HG03045 (cell line): ENCODE measurements around the gene TEX51.

Source experiments
- ATAC-seq: cut with Tn5 transposase; IDR thresholded peaks from one replicate; pipeline ENCODE4 v1.9.1; 2021; ENCODE audit warnings: mild to moderate bottlenecking, moderate library complexity; ENCODE audit not compliant: unreplicated experiment

The TEX51 gene

DNA sequence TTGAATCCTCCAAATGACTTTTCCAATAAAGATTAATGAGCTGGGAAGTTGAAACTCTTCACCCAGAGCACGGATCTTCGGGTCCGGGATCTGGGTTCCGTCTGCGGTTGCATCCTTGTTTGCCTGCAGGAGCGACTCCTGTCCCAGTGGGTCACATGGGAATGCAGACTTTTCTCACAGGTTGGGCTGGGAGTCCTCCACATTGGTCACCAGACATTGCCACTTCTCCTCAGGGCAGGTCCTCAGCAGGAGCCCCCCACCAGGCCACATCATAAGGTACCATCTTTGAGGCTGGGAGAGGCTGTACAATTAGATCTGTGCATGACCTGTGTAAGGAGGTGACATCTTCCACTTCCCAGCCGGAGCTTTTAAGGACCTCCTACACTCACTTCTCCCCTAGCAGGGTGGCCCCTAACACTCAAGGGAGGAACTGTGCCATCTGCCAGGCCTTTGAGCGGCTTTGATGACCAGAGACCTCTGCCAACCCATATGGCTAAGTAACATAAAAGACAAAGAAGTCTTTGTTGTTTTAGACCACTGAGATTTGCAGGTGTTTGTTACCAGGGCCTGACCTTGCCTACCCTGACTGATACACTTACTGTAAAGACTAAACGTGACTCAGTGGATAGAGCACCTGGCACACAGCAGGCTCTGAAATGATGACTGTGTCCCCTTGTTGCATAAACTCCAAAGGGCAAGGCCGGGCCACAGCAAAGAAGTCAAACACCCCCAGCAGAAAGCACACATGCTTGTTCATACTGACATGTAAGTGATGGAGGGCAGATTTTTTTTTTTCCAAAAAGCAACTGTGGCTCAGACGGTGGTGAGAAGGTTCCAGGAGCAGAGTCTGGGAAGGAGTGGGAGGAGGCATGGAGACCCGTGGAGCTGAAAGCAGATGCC is 7.9 kb upstream of the TEX51 start:
- no peak for ATAC-seq

DNA sequence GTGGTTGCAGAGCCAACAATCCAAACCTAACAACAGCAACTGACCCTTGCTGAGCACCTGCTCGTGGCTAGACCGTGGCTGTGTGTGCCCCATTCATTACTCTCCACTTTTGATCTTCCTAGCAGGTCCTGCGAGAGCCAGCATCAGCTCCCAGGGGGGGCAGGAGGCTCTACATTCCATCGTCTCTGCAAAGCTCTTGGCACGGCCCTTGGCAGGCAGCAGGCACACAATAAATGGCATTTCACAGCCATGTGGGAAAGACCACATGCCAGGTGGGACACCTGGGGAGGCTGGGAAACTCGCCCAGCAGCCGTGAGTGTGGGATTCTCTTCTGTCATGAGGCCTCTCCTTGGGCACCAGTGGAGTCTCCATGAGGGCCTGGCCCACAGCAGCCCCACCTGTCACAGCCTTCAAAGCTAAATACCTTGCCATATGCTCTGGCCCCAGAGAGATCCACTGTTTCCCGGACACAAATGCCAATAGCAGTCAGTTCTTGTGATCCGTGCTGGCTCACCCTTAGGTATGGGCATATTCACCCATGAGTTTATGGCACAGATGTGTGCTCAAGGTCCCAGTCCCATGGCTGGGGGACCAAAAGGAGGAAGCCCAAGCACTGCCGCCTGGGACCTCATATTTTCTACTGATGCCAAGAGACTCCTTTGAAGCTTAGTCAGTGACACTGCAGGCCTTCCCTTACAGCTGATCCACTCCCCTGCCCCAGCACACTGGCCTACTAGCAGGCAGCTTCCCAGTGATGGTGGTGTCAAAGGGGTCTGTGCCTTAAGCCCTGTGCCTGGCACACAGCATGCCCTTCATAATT is 6.8 kb upstream of the TEX51 start:
- no peak for ATAC-seq

DNA sequence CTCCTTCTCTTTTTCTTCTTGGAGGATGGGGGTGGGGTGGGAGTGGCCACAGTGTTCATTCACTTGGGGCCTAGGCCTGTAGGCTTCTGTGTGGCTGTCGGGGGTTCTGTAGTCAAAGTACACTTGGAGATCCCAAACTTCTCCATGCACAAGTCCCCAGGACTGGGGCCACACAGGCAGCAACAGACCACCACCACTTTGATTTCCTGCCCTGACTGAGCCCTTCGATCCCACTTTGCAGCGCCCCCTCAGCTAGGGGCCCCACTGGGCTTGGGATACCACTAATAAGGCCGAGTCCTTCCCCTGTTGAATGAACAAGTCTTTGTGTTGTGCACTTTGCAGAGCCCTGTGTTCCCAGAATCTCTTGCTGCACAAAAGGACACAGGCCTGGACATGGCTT is 5.5 kb upstream of the TEX51 start:
- no peak for ATAC-seq

DNA sequence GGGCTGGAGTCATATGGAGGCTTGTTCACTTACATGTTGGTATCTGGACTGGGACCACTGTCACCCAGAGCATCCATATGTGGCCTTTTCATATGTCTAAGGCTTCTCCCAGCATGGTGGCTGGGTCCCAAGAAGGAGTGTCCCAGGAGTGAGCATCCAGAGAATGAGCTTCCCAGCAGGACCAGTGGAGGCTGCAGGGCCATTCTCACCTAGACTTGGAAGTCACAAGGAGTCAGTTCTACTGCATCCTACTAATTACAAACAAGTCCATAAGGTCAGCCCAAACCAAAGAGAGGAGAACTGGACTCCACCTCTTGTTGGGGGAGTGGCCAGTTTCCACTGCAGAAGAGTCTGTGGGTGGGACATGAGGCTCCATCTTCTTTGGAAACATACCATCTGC is 5.1 kb upstream of the TEX51 start:
- ATAC-seq = no peak

DNA sequence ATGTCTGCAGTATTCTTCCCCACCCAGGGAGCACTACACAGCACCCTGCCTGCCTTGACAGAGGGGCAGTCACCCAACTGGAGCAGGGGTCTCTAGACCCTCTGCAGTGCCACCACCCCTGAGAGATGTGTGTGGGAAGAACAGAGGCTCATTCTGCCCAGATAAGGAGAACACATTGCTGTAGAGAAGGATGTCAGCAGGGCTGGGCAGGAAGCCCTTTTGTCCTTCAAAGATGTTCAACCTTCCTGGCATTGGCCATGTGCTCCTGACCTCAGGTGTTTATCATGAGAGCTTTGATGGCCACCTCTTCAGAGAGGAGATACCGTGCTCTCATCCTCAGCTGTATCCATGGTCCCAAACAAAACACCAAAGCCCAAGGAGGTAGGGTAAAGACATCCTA is 4.6 kb upstream of the TEX51 start:
- no peak for ATAC-seq

DNA sequence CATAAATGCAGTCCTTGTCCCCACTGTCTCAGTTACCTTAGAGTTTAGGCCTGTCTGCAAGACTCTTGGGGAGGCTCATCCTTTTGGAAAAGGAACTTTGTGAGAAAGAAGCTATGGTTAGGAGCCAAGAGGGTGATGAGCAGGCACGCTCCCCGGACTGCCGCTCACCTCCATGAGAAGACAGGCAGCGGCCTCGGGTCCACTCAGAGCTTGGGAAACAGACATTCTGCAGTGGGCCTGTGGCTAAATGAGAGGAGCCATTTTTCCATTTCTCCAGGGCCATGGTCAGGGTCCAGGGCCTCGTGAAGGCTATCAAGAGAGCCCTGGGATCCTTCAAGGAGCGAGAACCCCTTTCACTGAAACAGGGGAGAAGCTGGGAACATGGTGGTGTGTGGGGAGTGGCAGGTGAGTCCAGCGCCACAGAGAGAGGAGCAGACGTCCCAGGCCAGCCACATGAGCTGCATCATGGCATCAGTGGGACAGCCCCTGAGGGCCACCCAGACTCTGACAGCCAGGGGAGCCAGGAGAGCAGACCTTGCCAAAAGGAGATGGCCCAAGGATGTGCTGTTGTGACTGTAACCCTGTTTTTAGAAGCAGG is 4.0 kb upstream of the TEX51 start:
- no peak for ATAC-seq

DNA sequence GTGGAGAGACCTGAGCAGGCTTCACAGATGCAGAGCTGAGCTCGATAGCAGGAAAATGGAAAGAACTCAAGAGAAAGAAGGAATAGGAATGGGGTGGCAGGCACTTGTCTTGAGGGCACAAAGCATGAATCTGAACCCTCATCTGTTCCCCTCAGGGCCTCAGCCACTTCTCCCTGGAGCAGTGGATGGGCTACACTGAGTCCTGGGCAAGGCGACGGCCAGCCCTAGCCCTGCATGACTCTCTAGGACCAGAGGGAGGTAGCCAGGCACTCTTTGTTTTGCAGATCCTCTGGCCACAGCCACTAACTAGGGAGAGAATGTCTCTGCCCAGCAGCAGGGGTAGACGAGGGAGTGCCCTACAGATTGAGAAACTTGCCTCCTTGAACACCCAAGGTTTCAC is 3.4 kb upstream of the TEX51 start:
- no peak for ATAC-seq

DNA sequence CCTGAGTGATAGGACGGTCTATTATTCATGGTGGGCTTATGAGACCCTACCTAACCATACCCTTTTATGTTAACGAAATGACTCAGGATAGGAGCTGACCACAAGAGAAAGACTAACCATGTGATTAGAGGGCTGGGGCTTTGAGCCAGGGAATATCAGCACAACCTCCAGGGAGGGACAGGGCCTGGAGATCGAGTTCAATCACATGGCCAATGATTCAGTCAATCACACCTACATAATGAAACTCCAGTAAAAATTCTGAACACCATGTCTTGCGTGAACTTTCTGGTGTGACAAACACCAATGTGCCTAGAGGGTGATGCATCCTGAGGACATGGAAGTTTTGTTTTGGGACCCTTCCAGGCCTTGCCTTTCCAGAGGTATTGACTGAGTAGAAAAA is 2.2 kb upstream of the TEX51 start:
- ATAC-seq = no peak

DNA sequence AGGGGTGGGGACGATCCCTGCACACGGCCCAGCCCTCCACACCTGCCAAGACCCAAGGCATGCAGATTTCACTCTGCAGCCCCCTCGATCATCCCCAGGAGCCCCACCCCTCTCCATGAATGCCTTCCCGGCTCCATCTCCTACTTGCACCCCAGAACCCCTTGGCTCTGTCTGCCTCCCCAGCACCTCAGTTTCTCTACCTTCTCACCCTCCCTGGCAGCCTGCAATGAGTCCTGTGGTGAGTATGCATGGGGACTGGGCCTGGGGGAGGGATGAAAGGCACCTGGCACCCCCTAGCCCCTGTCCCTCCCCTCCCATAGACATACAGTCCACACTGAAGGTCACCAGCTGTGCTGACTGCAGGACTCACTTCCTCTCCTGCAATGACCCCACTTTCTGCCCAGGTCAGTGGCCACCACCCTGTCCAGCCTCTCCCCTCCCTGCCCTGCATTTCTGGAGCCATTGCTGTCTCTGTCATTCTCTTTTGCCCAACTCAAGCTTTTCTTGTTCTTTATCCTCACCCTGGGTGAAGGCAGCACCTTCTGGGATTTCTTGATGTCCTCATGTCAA is 1.0 kb downstream of the TEX51 start:
- no peak for ATAC-seq

DNA sequence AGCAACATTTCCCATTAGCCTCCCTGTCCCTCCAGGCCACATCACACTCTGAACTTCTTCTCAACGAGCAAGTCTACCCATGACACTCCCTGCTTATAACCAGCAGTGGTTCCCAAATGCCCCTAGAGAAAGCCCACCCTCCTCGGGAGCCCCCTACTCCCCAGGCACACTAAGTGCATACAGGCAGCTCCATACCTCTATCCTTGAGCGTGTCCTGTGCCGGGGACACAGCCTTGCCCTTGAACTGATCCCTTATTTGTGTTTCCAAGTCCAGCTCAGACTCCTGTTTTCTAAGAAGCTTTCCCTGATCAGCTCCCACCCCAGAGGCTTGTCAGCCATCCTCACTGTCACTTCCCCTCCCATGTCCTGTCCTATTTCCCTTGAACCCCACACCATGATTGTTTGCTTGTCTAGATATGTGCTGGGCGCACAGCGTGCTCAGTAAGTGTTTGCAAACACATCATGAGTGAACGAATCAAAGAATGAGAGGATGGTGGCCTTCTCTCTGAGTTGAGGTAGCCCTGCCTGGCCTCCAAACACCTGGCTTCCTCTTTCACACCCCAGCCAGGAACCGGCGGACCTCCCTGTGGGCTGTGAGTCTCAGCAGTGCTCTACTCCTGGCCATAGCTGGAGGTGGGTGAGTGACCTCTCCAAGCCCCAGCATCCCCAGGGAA is 2.1 kb downstream of the TEX51 start:
- no peak for ATAC-seq

DNA sequence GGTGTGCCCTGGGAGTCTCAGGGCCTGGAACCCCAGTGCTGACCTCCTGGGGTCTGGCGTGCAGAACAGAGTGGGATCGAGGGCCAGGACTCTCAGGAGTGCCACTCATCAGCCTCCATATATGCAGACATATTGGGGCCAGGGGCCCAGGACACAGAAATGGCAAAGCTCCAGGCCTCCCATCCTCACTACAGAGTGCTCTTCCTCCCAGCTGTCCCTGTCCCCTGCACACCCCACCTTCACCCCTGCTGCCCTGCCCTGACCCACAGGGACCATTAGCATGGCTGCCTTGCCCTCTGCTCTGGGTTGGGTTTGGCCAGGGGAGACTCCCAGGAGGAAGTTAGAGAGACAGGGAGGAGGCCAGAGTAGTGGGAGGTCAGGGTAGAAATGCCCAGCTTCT is 2.8 kb downstream of the TEX51 start:
- ATAC-seq = no peak

DNA sequence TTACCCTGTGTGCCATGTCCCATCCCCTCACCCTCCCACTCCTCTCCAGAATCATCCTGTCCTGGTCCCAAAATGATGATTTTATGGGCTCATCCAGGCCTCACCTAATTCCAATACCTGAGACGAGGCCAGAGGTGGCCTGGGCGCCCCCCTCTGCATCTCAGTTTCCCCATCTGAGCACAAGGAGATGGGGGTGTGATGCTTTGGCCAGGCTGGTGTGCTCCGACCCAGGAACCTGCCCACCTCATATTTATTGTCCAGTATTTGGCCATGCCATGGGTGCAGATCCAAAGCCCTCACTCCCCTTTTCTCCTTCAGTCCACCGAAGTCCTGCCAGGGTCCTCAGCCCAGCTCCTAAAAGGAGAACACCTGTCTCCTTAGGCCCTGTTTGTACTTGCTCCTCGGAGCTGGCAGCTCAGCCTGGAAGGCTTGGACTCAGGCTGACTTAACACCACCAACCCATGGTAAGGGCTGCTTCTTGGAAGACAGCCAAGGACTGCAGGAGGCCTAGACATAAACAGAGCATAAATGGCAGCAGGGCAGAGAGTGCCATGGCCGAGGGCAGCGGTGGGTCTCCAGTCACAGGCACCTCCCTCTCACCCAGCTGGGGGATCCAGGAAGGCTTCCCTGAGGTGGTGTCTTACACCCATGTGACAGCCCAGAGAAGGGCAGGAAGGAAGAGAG is 3.6 kb downstream of the TEX51 start:
- no peak for ATAC-seq

DNA sequence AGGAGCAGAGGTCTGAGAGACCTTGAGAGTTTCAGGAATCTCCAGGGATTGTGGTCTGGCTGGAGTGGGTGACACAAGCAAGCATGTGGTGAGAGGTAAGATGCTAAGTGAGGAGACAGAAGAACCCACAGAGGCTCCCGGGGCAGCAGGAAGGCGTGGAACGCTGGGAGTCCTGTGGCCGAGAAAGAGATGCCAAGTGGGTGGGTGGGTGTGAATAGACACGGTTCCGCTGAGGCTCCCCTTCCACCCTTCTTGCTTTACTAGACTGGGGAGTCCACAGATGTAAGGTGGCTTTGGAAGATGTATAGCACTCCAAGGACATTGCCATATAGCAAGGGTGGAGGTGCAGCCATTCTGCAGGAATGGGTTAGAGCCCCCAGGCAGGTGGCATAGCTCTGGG is 4.2 kb downstream of the TEX51 start:
- ATAC-seq = no peak

DNA sequence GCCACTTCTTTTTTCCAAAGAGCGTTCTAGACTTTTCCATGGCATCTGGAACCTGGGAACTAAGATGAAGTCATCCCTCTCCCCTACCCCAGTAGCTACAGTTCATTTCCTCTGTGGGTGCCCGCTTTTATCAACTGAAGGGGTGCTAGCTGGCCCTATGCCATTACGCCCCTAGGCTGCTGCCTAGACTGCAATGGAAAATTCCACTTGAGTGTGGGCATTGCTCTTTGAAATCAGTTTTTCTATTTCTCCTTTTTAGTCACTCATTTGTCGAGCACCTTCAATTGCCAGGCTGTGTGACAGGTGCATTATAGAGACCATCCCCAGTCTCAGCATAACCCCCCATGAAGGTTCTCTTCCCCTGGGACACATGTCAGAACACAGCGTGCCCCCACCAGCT is 7.3 kb downstream of the TEX51 start:
- no peak for ATAC-seq

DNA sequence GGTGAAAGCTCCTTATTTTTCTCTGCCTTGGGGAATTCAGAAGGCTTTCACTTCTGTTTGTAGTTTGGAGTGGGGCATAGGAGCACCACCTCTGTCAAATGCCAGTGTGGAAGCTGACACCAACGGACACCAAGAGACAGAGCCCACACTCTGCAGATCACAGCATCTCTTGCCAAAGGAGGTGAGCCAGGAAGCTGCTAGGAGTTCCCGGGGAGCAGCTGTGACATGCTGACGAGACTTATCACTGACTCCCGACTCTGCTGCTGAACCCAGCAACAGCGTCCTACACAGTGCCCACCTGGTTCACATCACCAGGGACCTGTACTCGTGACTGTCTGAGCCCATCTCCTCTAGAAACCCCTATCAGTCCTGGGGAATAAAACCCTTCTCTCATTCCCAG is 8.1 kb downstream of the TEX51 start:
- ATAC-seq = no peak

DNA sequence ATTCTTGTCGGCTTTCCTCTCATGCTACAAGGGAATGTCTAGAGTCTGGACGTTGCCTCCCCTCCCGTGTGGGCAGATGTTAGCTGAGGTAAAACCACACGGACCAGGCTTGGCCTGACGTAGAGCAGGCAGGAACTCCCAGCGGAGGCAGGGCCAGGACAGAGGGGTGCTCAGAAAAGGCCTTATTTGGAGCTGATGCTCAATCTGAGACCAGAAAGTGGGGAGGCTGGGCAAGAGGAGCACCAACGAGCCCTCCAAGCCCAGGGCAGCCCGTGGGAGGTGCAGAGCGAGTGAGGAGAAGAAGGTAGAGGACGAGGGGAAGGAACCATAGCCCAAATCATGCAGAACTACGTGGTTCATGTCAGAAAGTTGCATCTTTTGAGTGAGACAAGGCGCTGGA is 9.0 kb downstream of the TEX51 start:
- ATAC-seq = no peak

DNA sequence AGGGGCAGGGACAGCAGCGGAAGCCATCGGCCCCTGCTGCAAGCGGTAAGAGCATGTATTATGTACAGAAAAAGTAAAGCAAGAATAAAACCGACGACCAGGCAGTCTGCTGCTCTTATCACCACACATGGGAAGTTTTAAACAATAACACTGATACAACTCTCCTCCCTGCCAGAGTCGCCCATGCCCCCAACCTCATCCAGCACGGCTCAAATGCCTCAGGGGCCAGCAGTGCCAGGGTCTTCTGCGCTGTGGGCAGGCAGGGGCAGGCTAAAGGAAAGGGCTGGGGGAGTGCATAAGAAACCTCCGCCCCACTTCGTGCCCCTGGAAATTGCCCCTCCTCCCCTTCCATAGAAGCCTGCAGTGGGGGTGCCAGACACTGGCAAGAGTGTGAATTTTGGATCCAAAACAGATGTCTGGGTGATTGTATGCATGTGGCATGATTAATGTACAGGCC is 10.1 kb downstream of the TEX51 start:
- ATAC-seq = no peak

DNA sequence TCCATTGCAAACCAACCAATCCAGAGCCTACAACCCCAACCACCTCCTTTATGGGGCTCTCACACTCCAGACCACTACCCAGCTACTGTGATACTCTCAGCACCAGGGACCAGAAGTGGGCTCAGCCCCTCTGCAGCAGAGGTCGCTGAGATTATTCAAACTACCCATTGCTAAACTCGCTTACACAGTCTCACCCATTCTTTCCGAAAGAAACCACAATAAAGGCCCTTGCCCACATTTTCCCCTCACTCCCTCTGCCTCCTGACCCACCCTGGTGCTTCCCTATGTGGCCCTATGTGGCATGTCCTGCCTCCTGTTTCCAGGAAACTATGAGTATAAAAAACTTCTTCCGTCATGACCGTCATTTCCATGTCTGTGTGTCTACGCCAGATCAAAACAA is 10.7 kb downstream of the TEX51 start:
- ATAC-seq = no peak

DNA sequence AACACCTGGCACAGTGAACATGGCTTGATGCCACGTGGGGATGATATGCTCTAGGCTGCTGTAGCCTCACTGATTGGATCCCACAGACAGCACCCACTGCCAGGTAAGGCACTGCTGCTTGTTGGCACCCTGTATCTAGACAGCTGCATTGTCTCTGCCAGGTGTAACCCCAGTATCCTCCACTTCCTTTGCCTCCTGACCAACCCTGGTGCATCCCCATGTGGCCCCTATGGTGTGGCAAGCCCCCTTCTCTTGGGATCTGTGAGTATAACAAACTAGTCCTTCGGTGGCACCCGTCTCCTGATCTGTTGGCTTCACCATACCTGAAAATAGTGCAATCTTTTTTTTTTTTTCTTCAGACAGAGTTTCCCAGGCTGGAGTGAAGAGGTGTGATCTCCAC is 11.1 kb downstream of the TEX51 start:
- ATAC-seq = no peak

DNA sequence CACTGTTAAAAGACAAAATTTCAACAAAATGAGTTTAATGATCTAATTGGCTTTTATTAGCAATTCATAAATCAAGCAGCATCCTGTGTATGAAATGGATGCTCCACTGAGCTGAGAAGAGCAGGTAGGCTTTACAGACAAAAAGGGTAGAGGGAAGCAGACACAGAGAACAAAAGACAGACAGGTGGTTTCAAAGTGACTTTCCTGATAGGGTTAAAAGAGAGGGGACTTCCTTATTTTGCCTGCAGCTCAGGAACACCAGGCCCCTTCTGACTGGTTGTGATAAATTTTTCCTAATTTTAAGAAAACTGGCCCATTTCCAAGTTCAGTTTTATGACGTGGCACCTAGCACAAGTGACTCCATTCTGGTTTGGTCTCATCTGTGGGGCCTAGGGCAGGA is 11.9 kb downstream of the TEX51 start:
- no peak for ATAC-seq
